Body of pancreas (tissue), 4 donors: ENCODE data around the gene PRKG1.

Experiments used
- POLR2A ChIP-seq, 3 donors: fragments of 450-650 bp; IDR thresholded peaks; one replicate each; pipeline ENCODE4 v1.6.1; 2016; ENCODE audit warnings: antibody characterized with exemption in 3 of 3, mild to moderate bottlenecking in 2 of 3
- TF ChIP-seq, protein P1 (sequence below), 7 experiments: fragments of 450-650 bp in 4 of 7; fragments of 200-600 bp in 3 of 7; sonication (generic) in 3 of 7; IDR thresholded peaks; one replicate each; pipeline ENCODE4 v1.5.1; 2016 to 2019; ENCODE audit warnings: antibody characterized with exemption in 7 of 7

DNA sequence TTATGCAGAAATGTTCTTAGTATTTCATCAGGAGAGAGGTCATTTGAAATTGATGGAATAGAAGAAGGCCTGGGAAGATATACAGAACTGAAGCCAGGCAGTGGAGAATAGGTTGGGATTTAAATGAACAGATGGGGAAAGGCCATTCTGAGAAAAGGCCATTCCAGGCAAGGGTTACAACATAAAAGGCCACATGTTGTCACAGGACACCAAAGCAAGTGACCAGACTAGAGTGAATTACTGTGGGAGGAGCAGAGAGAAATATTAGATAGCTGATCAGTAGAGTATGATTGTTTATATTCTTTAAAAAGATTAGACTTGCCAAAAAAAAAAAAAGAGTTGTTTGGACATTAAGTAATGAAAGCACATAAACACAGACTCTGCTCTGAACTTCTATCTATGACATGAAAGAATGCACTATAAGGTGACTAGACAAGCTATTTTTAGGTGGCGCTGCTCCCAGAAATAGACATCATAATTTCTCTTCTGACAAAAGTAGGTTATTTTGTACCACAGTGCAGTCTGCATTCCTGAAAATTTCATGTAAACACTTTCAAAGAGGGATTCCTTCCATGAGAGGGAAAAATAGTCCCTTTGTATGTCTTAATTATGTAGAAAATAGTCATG lies 1184.6 kb downstream of the PRKG1 start:
- TF ChIP-seq, protein P1, sequence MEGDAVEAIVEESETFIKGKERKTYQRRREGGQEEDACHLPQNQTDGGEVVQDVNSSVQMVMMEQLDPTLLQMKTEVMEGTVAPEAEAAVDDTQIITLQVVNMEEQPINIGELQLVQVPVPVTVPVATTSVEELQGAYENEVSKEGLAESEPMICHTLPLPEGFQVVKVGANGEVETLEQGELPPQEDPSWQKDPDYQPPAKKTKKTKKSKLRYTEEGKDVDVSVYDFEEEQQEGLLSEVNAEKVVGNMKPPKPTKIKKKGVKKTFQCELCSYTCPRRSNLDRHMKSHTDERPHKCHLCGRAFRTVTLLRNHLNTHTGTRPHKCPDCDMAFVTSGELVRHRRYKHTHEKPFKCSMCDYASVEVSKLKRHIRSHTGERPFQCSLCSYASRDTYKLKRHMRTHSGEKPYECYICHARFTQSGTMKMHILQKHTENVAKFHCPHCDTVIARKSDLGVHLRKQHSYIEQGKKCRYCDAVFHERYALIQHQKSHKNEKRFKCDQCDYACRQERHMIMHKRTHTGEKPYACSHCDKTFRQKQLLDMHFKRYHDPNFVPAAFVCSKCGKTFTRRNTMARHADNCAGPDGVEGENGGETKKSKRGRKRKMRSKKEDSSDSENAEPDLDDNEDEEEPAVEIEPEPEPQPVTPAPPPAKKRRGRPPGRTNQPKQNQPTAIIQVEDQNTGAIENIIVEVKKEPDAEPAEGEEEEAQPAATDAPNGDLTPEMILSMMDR (IDR thresholded peaks at IDR 0.05) = no peak
- TF ChIP-seq POLR2A (IDR thresholded peaks at IDR 0.05) = no peak
